Astrocyte (in vitro differentiated cells and primary cell): ENCODE results near the gene FYCO1. TPM values are rescaled to one million over a fixed set of nuclear protein-coding genes. Genes with fewer than 3 reads are reported as not detected.

ENCODE experiments used
- DNase-seq: peaks from one replicate; pipeline ENCODE4 v3.0.0-alpha.2; 2010; ENCODE audit warnings: low read depth
- FAIRE-seq: peaks from 2 replicates; lab custom pipeline; 2011; peaks lifted over from hg19 to GRCh38; lab: Jason Lieb, UNC
- H2AFZ ChIP-seq: 2 replicates; pipeline ENCODE4 v1.6.0; 2012; ENCODE audit warnings: low read depth, low read length, inconsistent platforms
- H3K27ac ChIP-seq: 2 replicates; pipeline ENCODE4 v1.5.1; 2011; ENCODE audit warnings: low read depth, low read length, inconsistent platforms
- H3K27me3 ChIP-seq: 2 replicates; pipeline ENCODE4 v1.6.0; 2011; ENCODE audit warnings: low read length, inconsistent platforms; ENCODE audit not compliant: insufficient read depth
- H3K36me3 ChIP-seq: 2 replicates; pipeline ENCODE4 v1.5.1; 2011; ENCODE audit warnings: low read length, inconsistent platforms; ENCODE audit not compliant: insufficient read depth
- H3K4me1 ChIP-seq: 2 replicates; pipeline ENCODE4 v1.5.1; 2011; ENCODE audit warnings: low read length, inconsistent platforms; ENCODE audit not compliant: insufficient read depth
- H3K4me2 ChIP-seq: 2 replicates; pipeline ENCODE4 v1.6.0; 2012; ENCODE audit warnings: low read length, inconsistent platforms
- H3K4me3 ChIP-seq: 2 replicates; pipeline ENCODE4 v1.5.1; 2011; ENCODE audit warnings: low read depth, mild to moderate bottlenecking, low read length, inconsistent platforms; ENCODE audit not compliant: insufficient read depth
- H3K79me2 ChIP-seq: 2 replicates; pipeline ENCODE4 v1.6.0; 2012; ENCODE audit warnings: mild to moderate bottlenecking, low read length, inconsistent platforms; ENCODE audit not compliant: insufficient read depth
- H3K9ac ChIP-seq: 2 replicates; pipeline ENCODE4 v1.6.0; 2012; ENCODE audit warnings: mild to moderate bottlenecking, low read length, inconsistent platforms
- H3K9me3 ChIP-seq: 2 replicates; pipeline ENCODE4 v1.5.1; 2012; ENCODE audit warnings: low read depth, mild to moderate bottlenecking, low read length, inconsistent platforms; ENCODE audit not compliant: insufficient read depth
- H4K20me1 ChIP-seq: 2 replicates; pipeline ENCODE4 v1.6.0; 2012; ENCODE audit warnings: low read length, inconsistent platforms; ENCODE audit not compliant: insufficient read depth
- H3K27ac Mint-ChIP-seq: one replicate; pipeline ENCODE4 v1.8.0; 2021; ENCODE audit warnings: mild to moderate bottlenecking, mixed read lengths; ENCODE audit not compliant: unreplicated experiment
- H3K27me3 Mint-ChIP-seq: one replicate; pipeline ENCODE4 v1.8.0; 2021; ENCODE audit warnings: low read depth, mixed read lengths; ENCODE audit not compliant: unreplicated experiment
- H3K36me3 Mint-ChIP-seq: one replicate; pipeline ENCODE4 v1.8.0; 2021; ENCODE audit warnings: low read depth, mixed read lengths; ENCODE audit not compliant: unreplicated experiment
- H3K4me1 Mint-ChIP-seq: one replicate; pipeline ENCODE4 v1.8.0; 2021; ENCODE audit warnings: low read depth, mixed read lengths; ENCODE audit not compliant: unreplicated experiment
- H3K4me3 Mint-ChIP-seq: one replicate; pipeline ENCODE4 v1.8.0; 2021; ENCODE audit warnings: mild to moderate bottlenecking, moderate library complexity, mixed read lengths; ENCODE audit not compliant: unreplicated experiment
- H3K9me3 Mint-ChIP-seq: one replicate; pipeline ENCODE4 v1.8.0; 2021; ENCODE audit warnings: mild to moderate bottlenecking, mixed read lengths; ENCODE audit not compliant: unreplicated experiment
- CTCF ChIP-seq: IDR thresholded peaks from 2 replicates; pipeline ENCODE4 v1.5.1; 2011; ENCODE audit warnings: low read depth, mild to moderate bottlenecking, inconsistent platforms, low read length, moderate library complexity; ENCODE audit not compliant: insufficient read depth
- EZH2 ChIP-seq: IDR thresholded peaks from 2 replicates; pipeline ENCODE4 v1.6.1; 2012; ENCODE audit warnings: mild to moderate bottlenecking, low read length, inconsistent platforms; ENCODE audit not compliant: insufficient read depth
- total RNA-seq: library from RNA; stranded (reverse); gene quantifications from 2 replicates; pipeline ENCODE4 v1.2.1, GENCODE V29; 2021

Gene FYCO1
- total RNA-seq, 1 donor from 2014 or later: 19.7 TPM

GRCh38 chr3:45874677-45875346 is 120.8 kb downstream of the FYCO1 start:
- H3K27ac ChIP-seq: no peak overlapping the region
- H3K27me3 ChIP-seq: peaks cover 4% of the 10 kb centered on the region
- no peaks in the 10 kb centered on the region for H3K4me1 Mint-ChIP-seq
- no peak overlapping the region for H3K4me2 ChIP-seq
- peaks cover 2% of the 10 kb centered on the region for H3K9me3 Mint-ChIP-seq
- H3K9me3 ChIP-seq: no peaks in the 10 kb centered on the region
- DNase-seq: no peak
- H3K36me3 ChIP-seq: no peaks in the 10 kb centered on the region
- TF ChIP-seq CTCF (no peak), EZH2 (no peak)
- FAIRE-seq: no peak
- no peaks in the 10 kb centered on the region for H4K20me1 ChIP-seq
- H3K79me2 ChIP-seq: no peaks in the 10 kb centered on the region
- no peaks in the 10 kb centered on the region for H3K36me3 Mint-ChIP-seq
- no peak overlapping the region for H3K27ac Mint-ChIP-seq
- H3K9ac ChIP-seq: no peak overlapping the region
- H3K4me3 Mint-ChIP-seq: no peak overlapping the region
- no peak overlapping the region for H3K4me3 ChIP-seq
- H2AFZ ChIP-seq: no peak overlapping the region
- no peaks in the 10 kb centered on the region for H3K4me1 ChIP-seq
- H3K27me3 Mint-ChIP-seq: peaks cover 12% of the 10 kb centered on the region

GRCh38 chr3:45873638-45874037 is 122.0 kb downstream of the FYCO1 start:
- H3K27me3 Mint-ChIP-seq: peaks cover 15% of the 10 kb centered on the region
- no peaks in the 10 kb centered on the region for H3K79me2 ChIP-seq
- no peaks in the 10 kb centered on the region for H3K4me1 ChIP-seq
- peaks cover 2% of the 10 kb centered on the region for H3K9me3 Mint-ChIP-seq
- no peak overlapping the region for H3K4me3 ChIP-seq
- no peak for FAIRE-seq
- TF ChIP-seq EZH2 (no peak), CTCF (no peak)
- peaks cover 4% of the 10 kb centered on the region for H3K27me3 ChIP-seq
- no peak for DNase-seq
- H3K9ac ChIP-seq: no peak overlapping the region
- H3K36me3 Mint-ChIP-seq: no peaks in the 10 kb centered on the region
- H2AFZ ChIP-seq: no peak overlapping the region
- no peaks in the 10 kb centered on the region for H3K4me1 Mint-ChIP-seq
- H3K4me2 ChIP-seq: no peak overlapping the region
- no peaks in the 10 kb centered on the region for H3K36me3 ChIP-seq
- no peaks in the 10 kb centered on the region for H4K20me1 ChIP-seq
- no peaks in the 10 kb centered on the region for H3K9me3 ChIP-seq
- H3K4me3 Mint-ChIP-seq: no peak overlapping the region
- H3K27ac ChIP-seq: no peak overlapping the region
- no peak overlapping the region for H3K27ac Mint-ChIP-seq

- no peak for FAIRE-seq
- H3K27me3 Mint-ChIP-seq: peaks cover 15% of the 10 kb centered on the region
Measured at GRCh38 chr3:45873036-45873435, 122.6 kb downstream of the FYCO1 start.

More at GRCh38 chr3:45873036-45873435, 122.6 kb downstream of the FYCO1 start:
- Histone ChIP-seq H2AFZ (no peak overlapping the region), H3K4me3 (no peak overlapping the region), H3K9ac (no peak overlapping the region), H3K36me3 (no peaks in the 10 kb centered on the region), H3K27me3 (peaks cover 4% of the 10 kb centered on the region), H3K27ac (no peak overlapping the region), H3K4me2 (no peak overlapping the region), H3K9me3 (no peaks in the 10 kb centered on the region), H3K4me1 (no peaks in the 10 kb centered on the region), H3K79me2 (no peaks in the 10 kb centered on the region), H4K20me1 (no peaks in the 10 kb centered on the region)
- H3K27ac Mint-ChIP-seq: no peak overlapping the region
- DNase-seq: no peak
- peaks cover 2% of the 10 kb centered on the region for H3K9me3 Mint-ChIP-seq
- no peaks in the 10 kb centered on the region for H3K4me1 Mint-ChIP-seq
- H3K36me3 Mint-ChIP-seq: no peaks in the 10 kb centered on the region
- H3K4me3 Mint-ChIP-seq: no peak overlapping the region
- no peak for TF ChIP-seq CTCF
- no peak for TF ChIP-seq EZH2
